Neural cell (in vitro differentiated cells): Measurements from ENCODE around the gene HUNK. TPM values are rescaled to one million over a fixed set of nuclear protein-coding genes. Genes with fewer than 3 reads are reported as not detected.

Experiments used
- H2AFZ ChIP-seq: fragments of 200-600, 300-800 bp; sonication (generic), shearing (Covaris generic); 2 replicates; pipeline ENCODE4 v1.6.0; 2014; ENCODE audit warnings: low read depth, mild to moderate bottlenecking, antibody characterized with exemption, low read length, moderate library complexity
- H3F3A ChIP-seq: fragments of 200-600 bp; shearing (Covaris generic); 2 replicates; pipeline ENCODE4 v1.6.1; 2016; ENCODE audit warnings: mild to moderate bottlenecking, moderate library complexity, mixed read lengths, antibody characterized with exemption, low read length; ENCODE audit not compliant: insufficient read depth, poor library complexity, severe bottlenecking
- H3K27ac ChIP-seq: fragments of 200-600, 300-800 bp; sonication (generic), shearing (Covaris generic); 2 replicates; pipeline ENCODE4 v1.5.1; 2014; ENCODE audit warnings: mild to moderate bottlenecking, low read length, moderate library complexity
- H3K27me3 ChIP-seq: fragments of 300-800, 200-600 bp; sonication (generic), shearing (Covaris generic); 2 replicates; pipeline ENCODE4 v1.6.0; 2014; ENCODE audit warnings: mild to moderate bottlenecking, low read depth, low read length, moderate library complexity; ENCODE audit not compliant: insufficient read depth
- H3K36me3 ChIP-seq: fragments of 300-800, 200-600 bp; sonication (generic), shearing (Covaris generic); 2 replicates; pipeline ENCODE4 v1.5.1; 2014; ENCODE audit warnings: mild to moderate bottlenecking, antibody characterized with exemption, low read length, moderate library complexity; ENCODE audit not compliant: insufficient read depth
- H3K4me2 ChIP-seq: fragments of 300-800, 200-600 bp; sonication (generic), shearing (Covaris generic); 2 replicates; pipeline ENCODE4 v1.6.0; 2014; ENCODE audit warnings: mild to moderate bottlenecking, low read length
- H3K4me3 ChIP-seq: fragments of 300-800, 200-600 bp; sonication (generic), shearing (Covaris generic); 2 replicates; pipeline ENCODE4 v1.5.1; 2014; ENCODE audit warnings: mild to moderate bottlenecking, low read length, moderate library complexity
- H3K79me2 ChIP-seq: fragments of 200-600 bp; shearing (Covaris generic); replicated peaks from 2 replicates; pipeline ENCODE4 v1.6.0; 2014; ENCODE audit warnings: mild to moderate bottlenecking, low read length, moderate library complexity; ENCODE audit not compliant: insufficient read depth
- H3K9ac ChIP-seq: fragments of 300-800, 200-600 bp; sonication (generic), shearing (Covaris generic); 2 replicates; pipeline ENCODE4 v1.6.1; 2016; ENCODE audit warnings: mild to moderate bottlenecking, low read length, mixed read lengths
- H3K9me2 ChIP-seq: fragments of 200-600 bp; shearing (Covaris generic); 2 replicates; pipeline ENCODE4 v1.6.1; 2016; ENCODE audit warnings: mild to moderate bottlenecking, low read length, mixed read lengths; ENCODE audit not compliant: insufficient read depth
- H3K9me3 ChIP-seq: fragments of 200-600, 300-800 bp; sonication (generic), shearing (Covaris generic); 2 replicates; pipeline ENCODE4 v1.6.1; 2016; ENCODE audit warnings: mild to moderate bottlenecking, mixed run types, low read length, moderate library complexity, mixed read lengths
- H4K20me1 ChIP-seq: fragments of 200-600 bp; shearing (Covaris generic); 2 replicates; pipeline ENCODE4 v1.6.1; 2016; ENCODE audit warnings: mild to moderate bottlenecking, mixed run types; ENCODE audit not compliant: insufficient read depth
- CTCF ChIP-seq: fragments of 450-650 bp; IDR thresholded peaks from 2 replicates; pipeline ENCODE4 v1.5.1; 2014; ENCODE audit warnings: antibody characterized with exemption, mild to moderate bottlenecking, moderate library complexity; ENCODE audit not compliant: poor library complexity, severe bottlenecking
- EP300 ChIP-seq: fragments of 450-650 bp; conservative IDR thresholded peaks from 2 replicates; pipeline ENCODE4 v1.6.1; 2014; ENCODE audit warnings: antibody characterized with exemption, mild to moderate bottlenecking, moderate library complexity; ENCODE audit not compliant: poor library complexity, severe bottlenecking
- EZH2 ChIP-seq: fragments of 200-600, 300-800 bp; shearing (Covaris generic), sonication (generic); IDR thresholded peaks from 2 replicates; pipeline ENCODE4 v1.6.1; 2014; ENCODE audit warnings: antibody characterized with exemption, low read length, borderline replicate concordance, mild to moderate bottlenecking; ENCODE audit not compliant: insufficient read depth, poor library complexity, severe bottlenecking
- MXI1 ChIP-seq: fragments of 450-650 bp; conservative IDR thresholded peaks from 2 replicates; pipeline ENCODE4 v1.6.1; 2014; ENCODE audit warnings: antibody characterized with exemption, mild to moderate bottlenecking; ENCODE audit not compliant: poor library complexity, severe bottlenecking
- POLR2AphosphoS5 ChIP-seq: IDR thresholded peaks from 2 replicates; pipeline ENCODE4 v1.6.1; 2012
- RAD21 ChIP-seq: fragments of 450-650 bp; conservative IDR thresholded peaks from 2 replicates; pipeline ENCODE4 v1.6.1; 2014; ENCODE audit warnings: antibody characterized with exemption, mild to moderate bottlenecking, moderate library complexity
- REST ChIP-seq: IDR thresholded peaks from 2 replicates; pipeline ENCODE4 v1.6.1; 2012; ENCODE audit warnings: borderline replicate concordance
- SMC3 ChIP-seq: fragments of 450-650 bp; conservative IDR thresholded peaks from 2 replicates; pipeline ENCODE4 v1.6.1; 2014; ENCODE audit warnings: antibody characterized with exemption, mild to moderate bottlenecking, moderate library complexity; ENCODE audit not compliant: poor library complexity
- TAF1 ChIP-seq: IDR thresholded peaks from 2 replicates; pipeline ENCODE4 v1.6.1; 2012; ENCODE audit warnings: low read depth
- polyA plus RNA-seq: library from polyadenylated mRNA; depleted of rRNA; stranded (reverse); fragments of >200 nt; gene quantifications from 2 replicates; pipeline ENCODE4 v1.2.3, GENCODE V29; 2014

The HUNK gene
- polyA plus RNA-seq, 1 donor from 2014 or later, result 9.3 TPM

GRCh38 chr21:31846690-31847089 is 26.1 kb upstream of the HUNK start:
- H3K4me3 ChIP-seq, result no peak overlapping the region
- H3K9me2 ChIP-seq, result no peaks in the 10 kb centered on the region
- H3K9ac ChIP-seq, result no peak overlapping the region
- H3K9me3 ChIP-seq, result no peaks in the 10 kb centered on the region
- no peaks in the 10 kb centered on the region for H4K20me1 ChIP-seq
- TF ChIP-seq POLR2AphosphoS5 (no peak), REST (no peak), TAF1 (no peak), SMC3 (no peak), EP300 (no peak), RAD21 (no peak), CTCF (no peak), EZH2 (no peak), MXI1 (no peak)
- H3F3A ChIP-seq, result no peaks in the 10 kb centered on the region
- H3K79me2 ChIP-seq, result no peaks in the 10 kb centered on the region
- no peaks in the 10 kb centered on the region for H3K36me3 ChIP-seq
- no peak overlapping the region for H2AFZ ChIP-seq
- H3K27me3 ChIP-seq, result no peaks in the 10 kb centered on the region
- no peak overlapping the region for H3K27ac ChIP-seq
- H3K4me2 ChIP-seq, result no peak overlapping the region

- Histone ChIP-seq H4K20me1 (no peaks in the 10 kb centered on the region), H3F3A (no peaks in the 10 kb centered on the region), H3K27me3 (no peaks in the 10 kb centered on the region), H3K9me3 (no peaks in the 10 kb centered on the region), H3K9ac (no peak overlapping the region), H3K4me3 (no peak overlapping the region), H3K27ac (no peak overlapping the region), H3K79me2 (no peaks in the 10 kb centered on the region), H3K36me3 (no peaks in the 10 kb centered on the region), H3K4me2 (no peak overlapping the region), H2AFZ (no peak overlapping the region), H3K9me2 (no peaks in the 10 kb centered on the region)
- TF ChIP-seq TAF1, result no peak
- no peak for TF ChIP-seq CTCF
- TF ChIP-seq RAD21, result no peak
- no peak for TF ChIP-seq EZH2
- no peak for TF ChIP-seq EP300
- TF ChIP-seq REST, result no peak
- no peak for TF ChIP-seq MXI1
- TF ChIP-seq SMC3, result no peak
- no peak for TF ChIP-seq POLR2AphosphoS5
These were observed 25.1 kb upstream of the HUNK start for GRCh38 chr21:31847761-31848160.
